ENCODE data around the gene MYOZ3.

MYOZ3 gene

DNA sequence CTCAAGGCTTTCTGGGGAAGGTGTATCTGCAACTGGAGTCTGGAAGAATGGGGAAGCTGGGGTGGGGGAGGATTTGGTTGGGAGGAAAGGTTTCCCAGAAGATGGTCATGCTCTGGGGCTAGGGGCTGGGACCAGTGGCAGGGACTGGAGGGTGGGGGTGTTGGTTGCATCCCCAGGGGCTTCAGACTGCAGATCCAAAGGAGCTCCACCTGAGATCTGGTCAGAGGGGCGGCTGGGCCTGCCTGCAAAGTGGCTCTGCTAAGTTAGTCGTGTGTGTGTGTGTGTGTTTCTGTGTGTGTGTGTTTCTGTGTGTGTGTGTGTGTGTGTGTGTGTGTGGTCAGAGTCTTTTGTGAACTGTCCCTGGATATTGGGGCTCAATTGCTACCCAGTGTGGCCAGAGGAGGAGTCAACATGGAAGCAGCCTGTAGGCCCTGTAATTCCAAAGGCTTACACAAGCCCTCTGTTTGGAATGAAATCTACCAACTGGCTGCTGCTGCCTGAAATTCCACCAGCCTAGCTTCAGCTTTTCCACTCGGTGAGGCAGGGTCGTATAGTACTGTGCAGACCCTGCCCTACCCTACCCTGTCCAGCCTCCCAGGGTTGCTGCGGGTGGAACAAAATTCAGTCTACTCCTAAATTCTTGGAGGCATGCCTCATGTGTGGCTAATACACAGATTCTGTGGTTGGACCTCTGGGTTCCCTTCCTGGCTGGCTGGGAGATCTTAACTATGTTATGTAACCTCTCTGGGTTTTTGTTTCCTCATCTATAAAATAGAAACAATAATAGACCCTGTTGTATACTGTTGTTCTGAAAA lies 33.1 kb upstream of the MYOZ3 start:
- no peak for DNase-seq (ENCODE audit: low read depth)

- DNase-seq (ENCODE audit: low read depth): no peak
Measured at GRCh38 chr5:150628936-150629485, 32.0 kb upstream of the MYOZ3 start.

- no peak for DNase-seq (ENCODE audit: low read depth)
Measured at GRCh38 chr5:150630016-150630415, 31.0 kb upstream of the MYOZ3 start.

DNA sequence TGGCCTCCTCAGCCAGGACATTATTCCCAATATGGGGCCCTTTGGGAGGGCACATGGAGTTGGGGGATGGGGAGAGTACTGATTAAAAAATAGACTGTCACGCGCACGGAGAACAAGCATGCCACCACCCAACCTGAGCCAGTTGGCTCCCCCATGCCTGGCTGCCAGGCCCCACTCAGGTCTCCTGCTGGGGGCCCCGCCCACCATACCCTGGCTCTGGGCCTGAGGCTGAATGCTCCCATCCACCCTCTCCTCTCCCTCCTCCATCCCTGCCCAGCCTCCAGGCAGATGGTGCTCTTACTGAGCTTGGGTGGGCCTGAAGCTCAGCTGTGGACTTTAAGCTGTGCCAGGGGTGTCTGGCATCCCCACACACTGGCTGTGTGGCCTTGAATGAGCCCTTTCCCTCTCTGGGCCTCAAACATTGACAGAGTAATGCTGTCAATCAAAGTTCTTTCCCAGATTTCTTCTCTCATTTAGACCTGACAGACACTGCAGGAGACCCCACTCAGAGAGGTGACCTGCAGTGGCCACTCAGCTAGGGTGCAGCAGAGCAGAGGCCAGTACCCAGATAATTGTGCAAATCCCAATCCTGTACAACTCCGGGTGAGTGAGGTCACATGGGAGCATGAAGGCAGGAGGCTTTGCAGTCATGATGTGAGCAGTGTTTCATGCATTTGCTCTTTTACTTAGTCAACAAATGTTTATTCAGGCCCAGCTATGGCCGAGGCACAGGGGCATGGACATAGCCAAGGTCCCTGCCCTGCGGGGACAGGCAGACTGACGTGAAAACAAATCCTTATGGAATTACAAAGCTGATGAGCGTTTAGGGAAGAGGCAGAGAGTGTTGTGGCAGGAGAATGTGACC lies 30.4 kb upstream of the MYOZ3 start:
- no peak for DNase-seq (ENCODE audit: low read depth)

GRCh38 chr5:150631326-150631701 lies 29.7 kb upstream of the MYOZ3 start:
- DNase-seq (ENCODE audit: low read depth): no peak

DNA sequence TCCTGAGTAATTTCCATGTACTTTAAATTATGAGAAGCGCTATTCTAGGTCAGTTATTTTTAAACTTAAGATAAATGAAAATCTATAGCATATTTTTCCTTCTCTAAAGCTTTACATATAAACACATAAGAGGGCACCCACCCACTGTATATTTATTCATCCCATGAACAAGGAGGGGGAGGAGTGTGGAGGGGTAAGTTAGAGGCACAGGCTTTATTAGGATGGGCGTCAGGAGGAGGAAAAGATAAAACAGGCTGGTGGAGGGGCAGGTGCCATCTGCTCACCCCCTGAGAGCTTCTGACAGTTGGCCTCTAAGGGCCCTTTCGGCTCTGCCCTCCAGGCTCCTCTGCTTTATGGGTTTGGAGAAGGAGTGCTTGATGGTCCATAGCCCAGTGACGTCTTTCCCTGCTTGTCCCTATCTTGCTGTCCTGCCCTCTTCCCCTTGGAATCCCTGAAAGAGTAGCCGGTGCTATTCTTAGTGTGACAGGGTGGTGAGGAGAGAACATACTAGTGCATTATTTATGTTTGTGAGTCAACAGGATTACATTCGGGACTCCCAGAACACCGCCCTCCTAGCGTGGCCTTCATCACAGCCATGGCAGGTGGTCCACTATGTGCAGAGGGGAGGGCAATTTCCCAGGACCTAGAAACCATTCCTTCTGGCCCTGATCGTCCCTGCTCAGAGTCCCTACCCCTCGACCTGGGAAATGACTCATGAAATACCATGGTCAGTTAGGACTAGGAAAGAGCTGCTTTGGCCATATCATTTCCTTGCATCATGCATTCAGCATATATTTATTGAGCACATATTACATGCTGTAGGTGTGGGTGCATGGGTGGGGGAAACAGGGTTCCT lies 28.5 kb upstream of the MYOZ3 start:
- DNase-seq (ENCODE audit: low read depth): no peak

- DNase-seq (ENCODE audit: low read depth): no peak
Measured at GRCh38 chr5:150633429-150633828, 27.6 kb upstream of the MYOZ3 start.

DNA sequence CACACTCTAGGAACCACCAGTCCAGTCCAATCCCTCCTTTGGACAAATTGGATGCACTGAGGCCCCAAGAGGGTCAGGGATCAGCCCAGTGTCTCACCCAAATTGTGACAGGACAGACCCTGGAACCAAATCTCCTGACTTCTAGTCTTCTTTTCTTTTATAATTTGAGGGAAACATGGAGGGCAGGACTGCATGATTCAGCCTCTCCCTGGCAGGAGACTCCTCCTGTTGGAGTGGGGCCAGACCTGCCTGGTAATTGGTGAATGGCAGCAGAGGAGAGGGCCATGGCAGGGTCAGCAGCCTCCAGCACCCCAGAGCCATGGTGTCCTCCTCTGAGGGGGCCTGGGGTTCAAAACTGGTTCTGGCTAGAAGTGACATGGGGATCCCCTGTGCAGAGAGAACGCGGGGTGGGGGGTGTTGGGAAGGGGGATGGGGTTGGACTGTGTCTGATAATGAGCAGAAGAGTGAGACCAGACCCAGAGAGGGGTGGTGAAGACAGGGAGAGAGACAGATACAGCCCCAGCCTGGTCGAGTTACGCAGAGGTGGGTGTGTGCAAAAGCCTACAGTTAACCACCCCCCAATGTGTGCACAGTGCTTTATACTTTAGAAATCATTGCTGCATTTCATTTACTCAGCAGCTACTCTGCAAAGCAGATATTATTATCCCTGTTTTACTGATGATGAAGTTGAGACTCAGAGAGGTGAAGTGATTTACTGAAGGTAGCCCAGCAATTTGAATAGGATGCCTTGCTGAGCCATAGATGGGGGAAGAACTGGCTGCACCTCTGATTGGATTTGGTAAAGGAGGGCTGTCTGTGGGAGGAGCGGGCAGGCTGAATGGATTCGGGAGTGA lies 24.4 kb upstream of the MYOZ3 start:
- no peak for DNase-seq (ENCODE audit: low read depth)

DNA sequence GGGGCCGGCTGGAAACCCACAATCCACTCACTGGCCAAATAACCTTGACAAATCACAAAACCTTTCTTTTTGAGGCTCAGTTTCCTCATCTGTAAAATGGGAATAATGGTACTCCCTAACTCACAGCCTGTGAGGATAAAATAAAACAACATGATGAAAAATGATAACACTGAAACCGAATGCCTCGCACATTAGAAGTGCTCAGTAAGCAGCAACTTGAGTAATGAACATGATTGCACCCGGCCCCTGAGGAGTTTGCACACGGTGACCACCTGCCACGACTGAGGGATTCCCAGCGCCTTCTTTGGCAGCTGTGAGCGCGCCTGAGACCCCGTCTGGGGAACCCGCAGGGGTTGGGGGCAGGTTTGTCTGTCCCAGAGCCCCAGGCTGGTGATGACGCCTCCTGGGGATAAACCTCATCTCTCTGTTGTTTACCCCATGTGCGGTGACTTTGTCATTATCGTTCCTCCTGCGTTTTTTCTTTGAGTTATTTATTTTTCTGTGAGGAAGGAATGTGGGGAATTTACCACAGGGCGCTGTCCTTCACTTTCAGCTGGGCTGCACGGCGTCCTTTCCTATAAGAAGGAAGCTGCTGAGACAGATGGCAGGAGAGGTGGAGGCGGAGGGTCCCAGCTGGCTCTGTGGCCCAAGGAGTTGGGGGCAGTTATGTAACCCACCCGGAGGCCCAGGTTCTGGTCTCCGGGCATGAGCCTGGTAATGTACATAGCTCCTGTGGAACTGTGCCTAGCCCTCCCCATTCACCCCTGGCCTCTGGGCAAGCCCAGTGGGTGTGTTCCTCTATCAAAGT lies 23.6 kb upstream of the MYOZ3 start:
- peak; percentile 77 for DNase-seq (ENCODE audit: low read depth)

GRCh38 chr5:150638053-150638444 lies 23.0 kb upstream of the MYOZ3 start:
- DNase-seq (ENCODE audit: low read depth): no peak

- DNase-seq (ENCODE audit: low read depth): no peak
Measured at GRCh38 chr5:150638488-150639376, 22.3 kb upstream of the MYOZ3 start.

DNA sequence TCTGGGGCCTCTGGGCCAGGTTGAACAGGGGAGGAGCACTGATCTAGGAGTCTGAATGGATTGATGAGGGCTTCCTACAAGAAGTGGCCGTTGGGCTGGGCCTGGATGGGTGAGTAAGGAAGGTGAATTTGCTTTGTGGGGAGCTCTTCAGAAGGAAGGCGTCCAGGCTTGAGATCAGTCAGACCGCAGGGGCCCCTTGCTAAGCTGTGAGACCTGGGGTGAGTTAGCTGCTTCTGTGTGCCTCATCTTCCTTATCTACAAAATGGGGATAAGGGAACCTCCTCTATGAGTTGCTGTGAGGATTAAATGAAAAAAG lies 21.7 kb upstream of the MYOZ3 start:
- no peak for DNase-seq (ENCODE audit: low read depth)

- DNase-seq (ENCODE audit: low read depth): no peak
Measured at GRCh38 chr5:150639751-150640150, 21.3 kb upstream of the MYOZ3 start.

- DNase-seq (ENCODE audit: low read depth): peak; percentile 90
Measured at GRCh38 chr5:150640311-150641005, 20.6 kb upstream of the MYOZ3 start, which contains the start of gene SYNPO. Gene SYNPO, plus strand, starts transcription at chr5:150640660. Its CDS starts 7,616 bp downstream, at chr5:150648276.

DNA sequence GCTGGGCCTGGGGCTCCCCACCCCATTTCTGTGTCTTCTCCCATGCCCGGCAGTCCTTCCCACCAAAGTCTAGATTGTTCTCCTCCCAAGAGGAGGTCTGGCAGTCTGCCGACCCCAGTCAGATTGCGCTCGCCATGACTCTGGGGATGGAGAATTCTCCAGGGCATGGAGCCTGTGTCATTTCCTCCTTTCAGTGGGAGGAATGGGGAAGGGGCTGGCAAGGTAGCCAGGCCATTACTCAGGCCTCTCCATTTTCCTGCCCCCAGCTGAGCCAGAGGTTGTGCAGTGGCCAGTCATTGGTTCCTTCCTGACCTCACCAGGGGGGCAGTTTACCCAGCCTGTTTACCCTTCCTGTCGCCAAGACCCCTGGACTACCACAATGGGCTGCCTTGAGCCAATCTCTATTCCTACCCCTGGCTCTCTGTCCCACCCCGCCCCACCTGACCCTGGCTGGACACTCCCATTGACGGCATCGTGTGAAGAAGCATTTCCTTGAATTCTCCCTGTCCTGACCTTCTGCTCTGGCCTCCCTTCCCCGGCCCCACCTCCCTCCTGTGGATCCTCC lies 20.0 kb upstream of the MYOZ3 start:
- DNase-seq (ENCODE audit: low read depth): no peak

DNA sequence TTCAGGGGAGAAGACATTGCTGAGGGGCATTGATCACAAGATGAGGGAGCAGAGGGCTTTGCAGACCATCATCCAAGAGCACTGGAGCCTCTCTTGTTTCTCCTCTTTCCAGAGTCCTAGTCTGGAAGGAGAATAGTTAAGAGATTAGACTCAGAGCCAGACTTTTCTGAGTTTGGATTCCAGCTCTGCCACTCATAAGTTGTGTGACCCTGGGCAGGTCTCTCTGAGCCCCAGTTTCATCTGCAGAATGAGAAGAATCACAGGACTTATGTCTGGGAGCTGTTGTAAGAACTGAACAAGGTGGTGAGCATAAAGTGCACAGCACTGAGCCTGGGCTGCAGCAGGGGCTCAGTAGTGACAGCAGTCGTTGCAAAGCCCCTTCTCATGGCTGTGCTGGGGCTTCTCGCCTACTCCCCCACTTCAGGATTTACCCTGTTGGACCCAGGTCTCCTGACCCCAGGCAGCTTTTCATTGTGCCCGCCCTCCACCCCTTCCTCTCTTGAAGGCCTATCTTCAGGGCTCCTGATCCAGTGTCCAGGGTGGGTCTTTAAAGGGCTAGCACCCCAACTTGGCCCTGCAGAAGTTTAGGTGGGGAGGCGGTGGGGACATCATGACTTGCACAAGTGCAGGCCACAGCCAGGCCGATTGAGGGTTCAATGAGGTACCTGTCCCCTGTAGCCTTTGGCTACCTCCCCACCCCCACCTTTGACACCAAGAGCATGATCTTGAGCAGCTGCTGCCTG lies 19.1 kb upstream of the MYOZ3 start:
- DNase-seq (ENCODE audit: low read depth): no peak

DNA sequence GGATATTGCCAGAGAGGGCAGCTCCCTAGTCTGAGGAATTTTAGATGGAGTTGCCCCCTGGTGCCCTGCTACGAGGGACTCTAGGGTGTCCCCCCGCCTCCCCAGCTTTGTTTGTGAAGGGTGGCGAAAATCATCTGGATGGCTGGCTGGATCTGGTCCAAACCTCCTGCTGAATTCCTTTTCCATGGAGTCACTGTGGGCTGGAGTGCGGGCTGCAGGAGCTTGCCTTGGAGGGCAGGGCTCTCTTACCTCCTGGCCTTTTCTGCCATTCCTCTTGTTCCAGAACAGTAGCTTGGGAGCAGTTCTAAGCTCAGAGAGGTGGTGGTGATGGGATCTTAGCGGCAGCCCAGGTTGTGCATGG lies 18.5 kb upstream of the MYOZ3 start:
- peak; percentile 79 for DNase-seq (ENCODE audit: low read depth)
